Measurements from ENCODE around the gene WNK2. TPM values are rescaled to one million over a fixed set of nuclear protein-coding genes. Genes with fewer than 3 reads are reported as not detected.
"Not testable (repeated sequence)": the region's sequence is repeated elsewhere in the genome, so short reads cannot be mapped to it uniquely, and the experiment has no call there.

WNK2 gene
- total RNA-seq, result 200 TPM
- long read RNA-seq, partial matches to known transcripts, result 84 of 110 reads
- long read RNA-seq, other reads (novel, unspliced or antisense), result 25 of 110 reads

GRCh38 chr9:93183663-93184431 is at the start of gene WNK2:
TSS of gene WNK2 (plus strand) at chr9:93184139. CDS start at chr9:93184930, 791 bp downstream.
- ATAC-seq, result peak; percentile 51
- intact Hi-C loops (cut with DNase I), result loop anchor here (10.0 kb wide), 1 partner anchor 61 kb away; no protein-coding TSS in a partner anchor
- peak; percentile 68 for DNase-seq (ENCODE audit: missing footprints)

GRCh38 chr9:93134740-93135444 is 49.0 kb upstream of the WNK2 start:
- intact Hi-C loops (cut with DNase I), result loop anchor here (5.0 kb wide), 1 partner anchor 38 kb away; the partner anchor contains the start of gene CARD19
- peak; percentile 23 for DNase-seq (ENCODE audit: missing footprints)
- no peak for ATAC-seq

- ATAC-seq (no peak), DNase-seq (ENCODE audit: missing footprints) (peak; percentile 66)
- intact Hi-C loops (cut with DNase I), result no loop called here
Measured at GRCh38 chr9:93136011-93136440, 47.9 kb upstream of the WNK2 start.

- ATAC-seq (no peak), DNase-seq (ENCODE audit: missing footprints) (peak; percentile 31)
- intact Hi-C loops (cut with DNase I), result no loop called here
Measured at GRCh38 chr9:93137362-93137761, 46.6 kb upstream of the WNK2 start.

- intact Hi-C loops (cut with DNase I), result no loop called here
Measured at GRCh38 chr9:93138171-93138764, 45.7 kb upstream of the WNK2 start.

GRCh38 chr9:93139365-93140182 is 44.4 kb upstream of the WNK2 start:
- DNase-seq (ENCODE audit: missing footprints) (peak; percentile 32), ATAC-seq (no peak)
- intact Hi-C loops (cut with DNase I), result no loop called here

More at GRCh38 chr9:93138171-93138764, 45.7 kb upstream of the WNK2 start:
- peak; percentile 39 for DNase-seq (ENCODE audit: missing footprints)
- ATAC-seq, result no peak

- no peak for ATAC-seq
Measured at GRCh38 chr9:93141771-93142483, 42.0 kb upstream of the WNK2 start.

GRCh38 chr9:93143830-93144530 is 40.0 kb upstream of the WNK2 start:
- intact Hi-C loops (cut with DNase I), result no loop called here
- DNase-seq (ENCODE audit: missing footprints) (no peak), ATAC-seq (peak; percentile 58)

More at GRCh38 chr9:93141771-93142483, 42.0 kb upstream of the WNK2 start:
- no peak for DNase-seq (ENCODE audit: missing footprints)
- intact Hi-C loops (cut with DNase I), result no loop called here

- ATAC-seq; DNase-seq (ENCODE audit: missing footprints); intact Hi-C loops (cut with DNase I): not testable (repeated sequence)
Measured at GRCh38 chr9:93146696-93147095, 37.2 kb upstream of the WNK2 start.

GRCh38 chr9:93147632-93148031 is 36.3 kb upstream of the WNK2 start:
- ATAC-seq, result no peak
- intact Hi-C loops (cut with DNase I), result no loop called here
- DNase-seq (ENCODE audit: missing footprints), result no peak

- intact Hi-C loops (cut with DNase I), result no loop called here
- ATAC-seq, result no peak
Measured at GRCh38 chr9:93148721-93149120, 35.2 kb upstream of the WNK2 start.

GRCh38 chr9:93149361-93149760 is 34.6 kb upstream of the WNK2 start:
- DNase-seq (ENCODE audit: missing footprints) (no peak), ATAC-seq (no peak)
- intact Hi-C loops (cut with DNase I), result no loop called here

More at GRCh38 chr9:93148721-93149120, 35.2 kb upstream of the WNK2 start:
- DNase-seq (ENCODE audit: missing footprints), result no peak

GRCh38 chr9:93151097-93151784 is 32.7 kb upstream of the WNK2 start:
- intact Hi-C loops (cut with DNase I), result no loop called here
- DNase-seq (ENCODE audit: missing footprints) (no peak), ATAC-seq (no peak)

- DNase-seq (ENCODE audit: missing footprints) (no peak), ATAC-seq (no peak)
- intact Hi-C loops (cut with DNase I), result no loop called here
Measured at GRCh38 chr9:93154293-93154903, 29.5 kb upstream of the WNK2 start.

- intact Hi-C loops (cut with DNase I), result loop anchor here (5.0 kb wide), 1 partner anchor 806 kb away; no protein-coding TSS in a partner anchor
- ATAC-seq, result no peak
- no peak for DNase-seq (ENCODE audit: missing footprints)
Measured at GRCh38 chr9:93155716-93156474, 28.0 kb upstream of the WNK2 start.
